Activated CD4-positive, alpha-beta T cell treated with anti-CD3 and anti-CD28 coated beads, Interleukin-2, Interleukin-4, amounts not matched to agents 100 ng/mL and 50 ng/mL, durations not matched to agents 16 hours and 8 hours (primary cell): ENCODE measurements around the gene ADAM19.
A peak's percentile ranks its signal among the peaks of the same experiment; 100 is the strongest.

Experiments used
- DNase-seq: peaks from one replicate; pipeline ENCODE4 v3.0.0-alpha.2; 2020; ENCODE audit warnings: low spot score

The ADAM19 gene

GRCh38 chr5:157562111-157562581 is 13.4 kb downstream of the ADAM19 start:
- no peak for DNase-seq

GRCh38 chr5:157561110-157561509 is 14.5 kb downstream of the ADAM19 start:
- no peak for DNase-seq

- no peak for DNase-seq
Measured at GRCh38 chr5:157559301-157559700, 16.3 kb downstream of the ADAM19 start.

GRCh38 chr5:157558681-157559080 is 16.9 kb downstream of the ADAM19 start:
- DNase-seq, result no peak

GRCh38 chr5:157558041-157558595 is 17.5 kb downstream of the ADAM19 start:
- no peak for DNase-seq

- no peak for DNase-seq
Measured at GRCh38 chr5:157556615-157557418, 18.8 kb downstream of the ADAM19 start.

- DNase-seq, result no peak
Measured at GRCh38 chr5:157555037-157555640, 20.4 kb downstream of the ADAM19 start.

GRCh38 chr5:157554179-157555036 is 21.2 kb downstream of the ADAM19 start:
- DNase-seq, result no peak

GRCh38 chr5:157552650-157553049 is 22.9 kb downstream of the ADAM19 start:
- no peak for DNase-seq

GRCh38 chr5:157550663-157551062 is 24.9 kb downstream of the ADAM19 start:
- no peak for DNase-seq

GRCh38 chr5:157549954-157550549 is 25.5 kb downstream of the ADAM19 start:
- no peak for DNase-seq

GRCh38 chr5:157549283-157549629 is 26.3 kb downstream of the ADAM19 start:
- no peak for DNase-seq

GRCh38 chr5:157548513-157549282 is 26.9 kb downstream of the ADAM19 start:
- no peak for DNase-seq

GRCh38 chr5:157547941-157548512 is 27.5 kb downstream of the ADAM19 start:
- DNase-seq, result no peak

- DNase-seq, result no peak
Measured at GRCh38 chr5:157546456-157547100, 29.0 kb downstream of the ADAM19 start.

- DNase-seq, result no peak
Measured at GRCh38 chr5:157545610-157546310, 29.8 kb downstream of the ADAM19 start.

GRCh38 chr5:157544623-157544989 is 31.0 kb downstream of the ADAM19 start:
- peak; percentile 88 for DNase-seq

GRCh38 chr5:157543825-157544622 is 31.6 kb downstream of the ADAM19 start:
- no peak for DNase-seq
